ENCODE data around the gene PFKFB4.

DNA sequence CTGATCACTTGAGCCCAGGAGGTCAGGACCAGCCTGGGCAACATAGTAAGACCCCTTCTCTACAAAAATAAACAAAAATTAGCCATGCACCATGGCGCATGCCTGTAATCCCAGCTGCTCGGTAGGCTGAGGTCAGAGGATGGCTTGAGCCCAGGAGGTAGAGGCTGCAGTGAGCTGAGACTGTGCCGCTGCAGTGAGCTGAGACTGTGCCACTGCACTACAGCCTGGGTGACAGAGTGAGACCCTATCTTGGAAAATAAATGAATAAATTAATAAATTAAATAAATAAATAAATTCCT lies 63.5 kb downstream of the PFKFB4 start:
- TF ChIP-seq, protein P1, sequence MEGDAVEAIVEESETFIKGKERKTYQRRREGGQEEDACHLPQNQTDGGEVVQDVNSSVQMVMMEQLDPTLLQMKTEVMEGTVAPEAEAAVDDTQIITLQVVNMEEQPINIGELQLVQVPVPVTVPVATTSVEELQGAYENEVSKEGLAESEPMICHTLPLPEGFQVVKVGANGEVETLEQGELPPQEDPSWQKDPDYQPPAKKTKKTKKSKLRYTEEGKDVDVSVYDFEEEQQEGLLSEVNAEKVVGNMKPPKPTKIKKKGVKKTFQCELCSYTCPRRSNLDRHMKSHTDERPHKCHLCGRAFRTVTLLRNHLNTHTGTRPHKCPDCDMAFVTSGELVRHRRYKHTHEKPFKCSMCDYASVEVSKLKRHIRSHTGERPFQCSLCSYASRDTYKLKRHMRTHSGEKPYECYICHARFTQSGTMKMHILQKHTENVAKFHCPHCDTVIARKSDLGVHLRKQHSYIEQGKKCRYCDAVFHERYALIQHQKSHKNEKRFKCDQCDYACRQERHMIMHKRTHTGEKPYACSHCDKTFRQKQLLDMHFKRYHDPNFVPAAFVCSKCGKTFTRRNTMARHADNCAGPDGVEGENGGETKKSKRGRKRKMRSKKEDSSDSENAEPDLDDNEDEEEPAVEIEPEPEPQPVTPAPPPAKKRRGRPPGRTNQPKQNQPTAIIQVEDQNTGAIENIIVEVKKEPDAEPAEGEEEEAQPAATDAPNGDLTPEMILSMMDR (IDR thresholded peaks at IDR 0.05), result no peak
- no peak for TF ChIP-seq POLR2AphosphoS5 (IDR thresholded peaks at IDR 0.05)
- TF ChIP-seq POLR2A (IDR thresholded peaks at IDR 0.05), result no peak

Data from sigmoid colon (tissue), 4 donors.